ENCODE data around the gene ISG20. TPM values are rescaled to one million over a fixed set of nuclear protein-coding genes. Genes with fewer than 3 reads are reported as not detected.

The ISG20 gene
- total and polyA plus RNA-seq, 2 donors (not counting 3 experiments of a cell fraction or from before 2014, with no cell fraction given) = 6.4 to 7.5 TPM

GRCh38 chr15:88646088-88646405 is 7.2 kb downstream of the ISG20 start:
- intact Hi-C loops (cut with micrococcal nuclease) = loop anchor here (5.0 kb wide), 1 partner anchor 251 kb away; the partner anchor contains the start of gene HAPLN3
- no peak overlapping the region for H3K4me3 ChIP-seq (replicated peaks in 1 of 3; ENCODE audit: insufficient read depth in 1 of 3, low read depth in 1 of 3, low read length in 3 of 3)

More at GRCh38 chr15:88646088-88646405, 7.2 kb downstream of the ISG20 start:
- no peaks in the 10 kb centered on the region for H4K20me1 ChIP-seq (replicated peaks; ENCODE audit: control insufficient read depth, extremely low read depth, insufficient read depth, low read length)
- ChIA-PET CTCF (no interaction called here), POLR2A (no interaction called here)
- no peak overlapping the region for H2AFZ ChIP-seq (ENCODE audit: low read depth, low read length)
- peaks cover 28% of the 10 kb centered on the region for H3K4me1 ChIP-seq (ENCODE audit: control insufficient read depth, extremely low read depth, insufficient read depth, low read length)
- no peak overlapping the region for H3K4me2 ChIP-seq (ENCODE audit: insufficient read depth, low read length)
- H3K9me3 ChIP-seq (replicated peaks; ENCODE audit: control insufficient read depth, insufficient read depth, low read length) = no peaks in the 10 kb centered on the region
- H3K9ac ChIP-seq (replicated peaks; ENCODE audit: extremely low read depth, insufficient read depth, low read length) = no peak overlapping the region
- H3K36me3 ChIP-seq (ENCODE audit: control insufficient read depth in 2 of 2, extremely low read depth in 1 of 2, insufficient read depth in 2 of 2, low read length in 2 of 2) = no peaks in the 10 kb centered on the region
- H3K9me1 ChIP-seq (replicated peaks; ENCODE audit: control insufficient read depth, extremely low read depth, insufficient read depth, low read length) = no peaks in the 10 kb centered on the region
- FAIRE-seq (no peak), DNase-seq (ENCODE audit: low read depth, low spot score) (no peak)
- dilution Hi-C loops (cut with MboI; ENCODE audit: extremely low pct_ligation_motif_present, low sequenced_read_pairs) = no loop called here
- H3K27ac ChIP-seq (ENCODE audit: insufficient read depth, low read depth, low read length) = no peak overlapping the region
- H3K27me3 ChIP-seq (ENCODE audit: control insufficient read depth in 2 of 2, insufficient read depth in 2 of 2, low read length in 2 of 2) = no peaks in the 10 kb centered on the region
- no TSS peak for BruUV-seq (replicated peaks)
- H3K79me2 ChIP-seq (ENCODE audit: control insufficient read depth, insufficient read depth, low read length) = no peaks in the 10 kb centered on the region
- TF ChIP-seq MAX (IDR thresholded peaks at IDR 0.05; ENCODE audit: insufficient read depth, insufficient read length) = no peak
- TF ChIP-seq POLR2AphosphoS5 (IDR thresholded peaks at IDR 0.05; ENCODE audit: insufficient read depth, low read depth, low read length) = no peak
- TF ChIP-seq MYC (IDR thresholded peaks at IDR 0.05; ENCODE audit: low read depth, low read length) = no peak
- no peak for TF ChIP-seq FOS (IDR thresholded peaks at IDR 0.05; ENCODE audit: borderline replicate concordance, insufficient read depth, low read length)
- no peak for TF ChIP-seq JUN (IDR thresholded peaks at IDR 0.05; ENCODE audit: borderline replicate concordance, insufficient read depth, insufficient read length, low read depth)
- no peak for TF ChIP-seq CTCF (IDR thresholded peaks at IDR 0.05; ENCODE audit: extremely low read depth in 1 of 2, insufficient read depth in 1 of 2, low read depth in 1 of 2, low read length in 2 of 2)
- no peak for TF ChIP-seq GATA2 (IDR thresholded peaks at IDR 0.05; ENCODE audit: insufficient read depth, insufficient read length, low read depth, low read length)
- TF ChIP-seq POLR2A (IDR thresholded peaks at IDR 0.05; ENCODE audit: low read depth, low read length) = no peak
- TF ChIP-seq EZH2 (IDR thresholded peaks at IDR 0.05; ENCODE audit: borderline replicate concordance, low read depth, low read length, severe bottlenecking) = no peak

Data from endothelial cell of umbilical vein (primary cell).